ENCODE data around the gene ATXN10. TPM values are rescaled to one million over a fixed set of nuclear protein-coding genes. Genes with fewer than 3 reads are reported as not detected.

Gene ATXN10
- total and polyA plus RNA-seq, 2 of the 8 experiments (the other 6 are each of a cell fraction or from before 2014, with no cell fraction given) = 134 to 210 TPM

DNA sequence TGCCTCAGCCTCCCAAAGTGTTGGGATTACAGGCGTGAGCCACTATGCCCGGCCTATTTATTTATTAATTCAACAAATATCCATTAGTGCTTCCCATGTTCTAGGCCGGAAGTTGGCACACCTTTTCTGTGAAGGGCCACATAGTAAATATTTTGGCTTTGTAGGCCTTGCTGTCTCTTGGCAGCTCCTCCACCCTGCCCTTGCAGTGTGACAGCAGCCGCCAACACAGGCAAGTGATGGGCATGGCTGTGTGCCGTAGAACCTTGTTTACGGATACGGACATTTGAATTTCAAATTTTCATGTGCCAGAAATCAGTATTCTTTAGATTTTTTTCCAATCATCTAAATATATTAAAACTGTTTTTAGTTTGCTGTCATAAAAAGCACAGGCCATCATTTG is 165.9 kb downstream of the ATXN10 start (continued):
- TF ChIP-seq, protein P1, sequence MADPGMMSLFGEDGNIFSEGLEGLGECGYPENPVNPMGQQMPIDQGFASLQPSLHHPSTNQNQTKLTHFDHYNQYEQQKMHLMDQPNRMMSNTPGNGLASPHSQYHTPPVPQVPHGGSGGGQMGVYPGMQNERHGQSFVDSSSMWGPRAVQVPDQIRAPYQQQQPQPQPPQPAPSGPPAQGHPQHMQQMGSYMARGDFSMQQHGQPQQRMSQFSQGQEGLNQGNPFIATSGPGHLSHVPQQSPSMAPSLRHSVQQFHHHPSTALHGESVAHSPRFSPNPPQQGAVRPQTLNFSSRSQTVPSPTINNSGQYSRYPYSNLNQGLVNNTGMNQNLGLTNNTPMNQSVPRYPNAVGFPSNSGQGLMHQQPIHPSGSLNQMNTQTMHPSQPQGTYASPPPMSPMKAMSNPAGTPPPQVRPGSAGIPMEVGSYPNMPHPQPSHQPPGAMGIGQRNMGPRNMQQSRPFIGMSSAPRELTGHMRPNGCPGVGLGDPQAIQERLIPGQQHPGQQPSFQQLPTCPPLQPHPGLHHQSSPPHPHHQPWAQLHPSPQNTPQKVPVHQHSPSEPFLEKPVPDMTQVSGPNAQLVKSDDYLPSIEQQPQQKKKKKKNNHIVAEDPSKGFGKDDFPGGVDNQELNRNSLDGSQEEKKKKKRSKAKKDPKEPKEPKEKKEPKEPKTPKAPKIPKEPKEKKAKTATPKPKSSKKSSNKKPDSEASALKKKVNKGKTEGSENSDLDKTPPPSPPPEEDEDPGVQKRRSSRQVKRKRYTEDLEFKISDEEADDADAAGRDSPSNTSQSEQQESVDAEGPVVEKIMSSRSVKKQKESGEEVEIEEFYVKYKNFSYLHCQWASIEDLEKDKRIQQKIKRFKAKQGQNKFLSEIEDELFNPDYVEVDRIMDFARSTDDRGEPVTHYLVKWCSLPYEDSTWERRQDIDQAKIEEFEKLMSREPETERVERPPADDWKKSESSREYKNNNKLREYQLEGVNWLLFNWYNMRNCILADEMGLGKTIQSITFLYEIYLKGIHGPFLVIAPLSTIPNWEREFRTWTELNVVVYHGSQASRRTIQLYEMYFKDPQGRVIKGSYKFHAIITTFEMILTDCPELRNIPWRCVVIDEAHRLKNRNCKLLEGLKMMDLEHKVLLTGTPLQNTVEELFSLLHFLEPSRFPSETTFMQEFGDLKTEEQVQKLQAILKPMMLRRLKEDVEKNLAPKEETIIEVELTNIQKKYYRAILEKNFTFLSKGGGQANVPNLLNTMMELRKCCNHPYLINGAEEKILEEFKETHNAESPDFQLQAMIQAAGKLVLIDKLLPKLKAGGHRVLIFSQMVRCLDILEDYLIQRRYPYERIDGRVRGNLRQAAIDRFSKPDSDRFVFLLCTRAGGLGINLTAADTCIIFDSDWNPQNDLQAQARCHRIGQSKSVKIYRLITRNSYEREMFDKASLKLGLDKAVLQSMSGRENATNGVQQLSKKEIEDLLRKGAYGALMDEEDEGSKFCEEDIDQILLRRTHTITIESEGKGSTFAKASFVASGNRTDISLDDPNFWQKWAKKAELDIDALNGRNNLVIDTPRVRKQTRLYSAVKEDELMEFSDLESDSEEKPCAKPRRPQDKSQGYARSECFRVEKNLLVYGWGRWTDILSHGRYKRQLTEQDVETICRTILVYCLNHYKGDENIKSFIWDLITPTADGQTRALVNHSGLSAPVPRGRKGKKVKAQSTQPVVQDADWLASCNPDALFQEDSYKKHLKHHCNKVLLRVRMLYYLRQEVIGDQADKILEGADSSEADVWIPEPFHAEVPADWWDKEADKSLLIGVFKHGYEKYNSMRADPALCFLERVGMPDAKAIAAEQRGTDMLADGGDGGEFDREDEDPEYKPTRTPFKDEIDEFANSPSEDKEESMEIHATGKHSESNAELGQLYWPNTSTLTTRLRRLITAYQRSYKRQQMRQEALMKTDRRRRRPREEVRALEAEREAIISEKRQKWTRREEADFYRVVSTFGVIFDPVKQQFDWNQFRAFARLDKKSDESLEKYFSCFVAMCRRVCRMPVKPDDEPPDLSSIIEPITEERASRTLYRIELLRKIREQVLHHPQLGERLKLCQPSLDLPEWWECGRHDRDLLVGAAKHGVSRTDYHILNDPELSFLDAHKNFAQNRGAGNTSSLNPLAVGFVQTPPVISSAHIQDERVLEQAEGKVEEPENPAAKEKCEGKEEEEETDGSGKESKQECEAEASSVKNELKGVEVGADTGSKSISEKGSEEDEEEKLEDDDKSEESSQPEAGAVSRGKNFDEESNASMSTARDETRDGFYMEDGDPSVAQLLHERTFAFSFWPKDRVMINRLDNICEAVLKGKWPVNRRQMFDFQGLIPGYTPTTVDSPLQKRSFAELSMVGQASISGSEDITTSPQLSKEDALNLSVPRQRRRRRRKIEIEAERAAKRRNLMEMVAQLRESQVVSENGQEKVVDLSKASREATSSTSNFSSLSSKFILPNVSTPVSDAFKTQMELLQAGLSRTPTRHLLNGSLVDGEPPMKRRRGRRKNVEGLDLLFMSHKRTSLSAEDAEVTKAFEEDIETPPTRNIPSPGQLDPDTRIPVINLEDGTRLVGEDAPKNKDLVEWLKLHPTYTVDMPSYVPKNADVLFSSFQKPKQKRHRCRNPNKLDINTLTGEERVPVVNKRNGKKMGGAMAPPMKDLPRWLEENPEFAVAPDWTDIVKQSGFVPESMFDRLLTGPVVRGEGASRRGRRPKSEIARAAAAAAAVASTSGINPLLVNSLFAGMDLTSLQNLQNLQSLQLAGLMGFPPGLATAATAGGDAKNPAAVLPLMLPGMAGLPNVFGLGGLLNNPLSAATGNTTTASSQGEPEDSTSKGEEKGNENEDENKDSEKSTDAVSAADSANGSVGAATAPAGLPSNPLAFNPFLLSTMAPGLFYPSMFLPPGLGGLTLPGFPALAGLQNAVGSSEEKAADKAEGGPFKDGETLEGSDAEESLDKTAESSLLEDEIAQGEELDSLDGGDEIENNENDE (IDR thresholded peaks at IDR 0.05; ENCODE audit: insufficient replicate concordance, low read length) = no peak
- TF ChIP-seq NRF1 (IDR thresholded peaks at IDR 0.05; ENCODE audit: low read depth, low read length) (no peak), SP2 (IDR thresholded peaks at IDR 0.05; ENCODE audit: low read length) (no peak), CHD2 (IDR thresholded peaks at IDR 0.05; ENCODE audit: low read length) (no peak), NANOG (IDR thresholded peaks at IDR 0.05; ENCODE audit: insufficient read depth, low read depth, low read length, poor library complexity, severe bottlenecking) (no peak), RFX5 (IDR thresholded peaks at IDR 0.05; ENCODE audit: borderline replicate concordance, low read depth, low read length) (no peak), JUN (IDR thresholded peaks at IDR 0.05; ENCODE audit: low read depth, low read length) (no peak)

Measured in H1 (cell line).